ENCODE measurements around the gene PRSS16.

PRSS16 gene

DNA sequence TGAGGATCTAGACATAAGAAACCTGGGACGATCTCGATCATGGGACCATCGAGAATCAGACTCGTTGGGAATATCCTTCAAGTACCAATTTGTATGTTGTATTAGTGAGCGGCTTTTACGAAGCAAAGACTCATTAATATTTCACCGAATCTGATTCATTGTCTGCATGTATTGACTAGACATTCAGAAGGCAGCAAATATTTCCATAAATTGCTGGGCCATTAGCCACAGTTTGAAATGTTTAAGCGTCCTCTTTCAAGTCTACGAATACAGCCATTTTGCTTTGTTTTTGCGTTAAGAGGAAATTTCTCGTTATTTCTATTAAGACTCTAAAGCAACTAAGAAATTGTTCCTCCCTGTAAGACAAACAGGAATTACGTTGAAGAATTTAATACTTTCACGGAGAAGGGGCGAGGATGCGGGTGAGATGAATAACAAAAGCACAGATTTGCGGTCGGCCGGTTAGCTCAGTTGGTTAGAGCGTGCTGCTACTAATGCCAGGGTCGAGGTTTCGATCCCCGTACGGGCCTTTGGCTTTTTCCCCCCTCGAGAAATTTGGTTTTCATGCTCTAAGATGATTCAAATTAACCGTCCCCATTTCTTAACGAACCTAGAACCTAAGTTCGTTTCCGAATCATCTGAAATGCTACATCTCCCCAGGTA, 46.1 kb downstream of the PRSS16 start:
- H3K4me3 ChIP-seq (ENCODE audit: low read depth, low read length): no peak overlapping the region
- TF ChIP-seq, protein P1, sequence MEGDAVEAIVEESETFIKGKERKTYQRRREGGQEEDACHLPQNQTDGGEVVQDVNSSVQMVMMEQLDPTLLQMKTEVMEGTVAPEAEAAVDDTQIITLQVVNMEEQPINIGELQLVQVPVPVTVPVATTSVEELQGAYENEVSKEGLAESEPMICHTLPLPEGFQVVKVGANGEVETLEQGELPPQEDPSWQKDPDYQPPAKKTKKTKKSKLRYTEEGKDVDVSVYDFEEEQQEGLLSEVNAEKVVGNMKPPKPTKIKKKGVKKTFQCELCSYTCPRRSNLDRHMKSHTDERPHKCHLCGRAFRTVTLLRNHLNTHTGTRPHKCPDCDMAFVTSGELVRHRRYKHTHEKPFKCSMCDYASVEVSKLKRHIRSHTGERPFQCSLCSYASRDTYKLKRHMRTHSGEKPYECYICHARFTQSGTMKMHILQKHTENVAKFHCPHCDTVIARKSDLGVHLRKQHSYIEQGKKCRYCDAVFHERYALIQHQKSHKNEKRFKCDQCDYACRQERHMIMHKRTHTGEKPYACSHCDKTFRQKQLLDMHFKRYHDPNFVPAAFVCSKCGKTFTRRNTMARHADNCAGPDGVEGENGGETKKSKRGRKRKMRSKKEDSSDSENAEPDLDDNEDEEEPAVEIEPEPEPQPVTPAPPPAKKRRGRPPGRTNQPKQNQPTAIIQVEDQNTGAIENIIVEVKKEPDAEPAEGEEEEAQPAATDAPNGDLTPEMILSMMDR (IDR thresholded peaks at IDR 0.05; ENCODE audit: low read depth, low read length, missing control alignments): no peak
- no peak for DNase-seq (ENCODE audit: low read depth)

DNA sequence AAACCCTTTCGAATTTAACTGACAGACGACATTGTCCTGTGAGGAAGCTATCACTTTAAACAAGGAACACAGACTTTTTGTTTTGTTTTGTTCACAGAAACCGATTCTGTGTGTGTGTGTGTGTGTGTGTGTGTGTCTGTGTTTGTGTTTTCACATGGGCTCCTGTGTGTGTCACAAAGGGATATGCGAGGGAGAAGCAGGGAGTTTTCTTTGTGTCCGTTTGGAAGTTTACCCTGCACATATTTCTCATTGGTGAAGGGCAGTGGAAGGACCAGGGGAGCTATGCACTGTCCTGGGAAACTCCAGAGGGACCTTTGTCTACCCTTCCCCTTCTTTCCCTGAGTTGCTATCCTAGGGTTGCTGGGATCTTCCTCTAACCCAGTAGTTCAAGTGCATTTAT, 46.9 kb downstream of the PRSS16 start:
- no peak overlapping the region for H3K4me3 ChIP-seq (ENCODE audit: low read depth, low read length)
- no peak for DNase-seq (ENCODE audit: low read depth)
- TF ChIP-seq, protein P1 (IDR thresholded peaks at IDR 0.05; ENCODE audit: low read depth, low read length, missing control alignments): no peak

- no peak for DNase-seq (ENCODE audit: low read depth)
- H3K4me3 ChIP-seq (ENCODE audit: low read depth, low read length): no peak overlapping the region; the same call in 1 of the 2 replicates
Observed at GRCh38 chr6:27295301-27296079, 48.0 kb downstream of the PRSS16 start.

DNA sequence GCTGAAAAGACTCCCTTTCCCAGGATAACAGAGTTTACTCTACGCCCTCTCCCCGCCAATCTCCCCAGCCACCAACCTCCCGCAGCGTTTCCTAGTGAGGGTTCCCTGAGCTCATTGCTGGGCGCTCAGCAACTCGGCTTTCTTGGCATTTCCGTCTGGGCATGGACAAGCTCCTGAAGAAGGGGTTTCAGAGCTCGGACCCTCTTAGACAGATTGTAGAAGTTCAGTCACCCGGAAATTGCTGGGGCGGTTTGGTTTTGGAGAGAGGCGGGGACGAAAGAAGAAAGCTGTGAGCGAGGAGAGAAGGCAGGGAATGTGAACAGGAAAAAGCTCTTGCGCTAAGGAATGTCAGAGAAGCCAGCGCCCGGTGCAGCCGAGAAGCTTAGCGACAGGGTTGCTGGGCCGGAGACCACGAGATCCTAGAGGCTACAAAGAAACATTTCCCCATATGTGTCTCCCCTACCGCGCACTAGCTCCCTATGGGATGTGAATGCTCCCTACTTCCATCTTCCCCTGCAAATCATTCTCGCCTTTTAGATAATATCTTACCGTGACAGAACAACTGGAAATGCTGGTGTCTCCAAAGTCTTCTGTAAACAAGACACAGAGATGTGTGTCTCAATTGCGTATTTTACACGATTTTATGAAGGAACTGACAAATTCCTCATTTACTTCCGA, 48.7 kb downstream of the PRSS16 start:
- DNase-seq (ENCODE audit: low read depth): no peak
- H3K4me3 ChIP-seq (ENCODE audit: low read depth, low read length): no peak overlapping the region; the same call in 1 of the 2 replicates
- TF ChIP-seq, protein P1 (IDR thresholded peaks at IDR 0.05; ENCODE audit: low read depth, low read length, missing control alignments): no peak

More at GRCh38 chr6:27295301-27296079, 48.0 kb downstream of the PRSS16 start:
- TF ChIP-seq, protein P1 (IDR thresholded peaks at IDR 0.05; ENCODE audit: low read depth, low read length, missing control alignments): no peak

DNA sequence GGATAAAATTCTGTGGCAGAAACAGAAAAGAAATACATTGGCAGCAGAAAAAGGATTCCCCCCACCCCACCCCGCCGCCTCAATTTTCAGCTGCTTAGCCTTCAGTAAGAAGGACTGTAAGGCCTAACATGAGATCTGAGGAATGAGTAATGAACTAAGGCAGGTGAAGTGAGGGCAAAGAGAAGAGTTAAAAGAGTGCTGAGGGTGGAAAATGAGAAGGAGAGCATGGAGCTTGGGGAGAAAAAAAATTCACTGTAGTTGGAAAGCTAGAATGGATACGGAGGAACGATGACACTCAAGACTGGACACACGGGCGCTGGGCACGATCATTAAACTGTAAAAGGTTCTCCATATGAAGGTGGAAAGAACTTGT, 50.0 kb downstream of the PRSS16 start:
- TF ChIP-seq, protein P1 (IDR thresholded peaks at IDR 0.05; ENCODE audit: low read depth, low read length, missing control alignments): no peak
- DNase-seq (ENCODE audit: low read depth): no peak
- H3K4me3 ChIP-seq (ENCODE audit: low read depth, low read length): no peak overlapping the region

DNA sequence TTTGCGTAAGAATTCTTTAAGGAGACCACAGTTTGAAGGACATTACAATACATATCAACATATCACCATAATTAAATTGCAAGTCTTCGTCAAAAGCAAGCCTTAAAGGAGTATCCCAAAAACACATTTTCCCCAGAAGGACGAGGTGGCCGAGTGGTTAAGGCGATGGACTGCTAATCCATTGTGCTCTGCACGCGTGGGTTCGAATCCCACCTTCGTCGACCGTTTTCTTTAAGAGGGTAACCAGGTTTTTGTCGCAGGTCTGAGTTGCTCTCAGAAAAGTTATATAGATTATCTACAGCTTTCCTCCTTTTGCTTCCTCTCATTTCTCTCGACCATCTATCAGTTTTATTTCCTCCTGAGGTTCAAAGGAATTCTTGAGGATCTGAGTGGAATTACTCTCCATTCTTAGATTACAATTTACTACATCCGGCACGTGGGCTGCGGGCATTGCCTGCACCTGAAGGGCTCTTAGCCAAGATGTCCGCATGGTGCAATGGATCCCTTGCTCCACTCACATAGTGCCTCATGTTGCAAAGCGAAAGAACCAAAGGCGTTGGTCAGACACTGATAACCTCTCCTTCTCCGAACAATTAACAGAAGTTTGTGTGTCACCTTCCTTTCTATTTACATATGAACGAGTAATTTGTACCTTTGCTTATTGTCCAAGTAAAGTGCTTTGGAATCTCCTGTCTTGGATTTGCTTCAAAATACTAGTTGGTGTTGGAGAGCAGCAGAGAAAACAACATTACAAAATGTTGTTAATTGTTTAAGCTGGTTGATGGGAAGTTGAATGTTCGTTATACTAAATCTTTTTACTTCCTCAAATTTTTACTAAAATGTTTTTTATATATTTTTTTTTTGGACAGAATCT, 50.6 kb downstream of the PRSS16 start:
- H3K4me3 ChIP-seq (ENCODE audit: low read depth, low read length): no peak overlapping the region
- TF ChIP-seq, protein P1 (IDR thresholded peaks at IDR 0.05; ENCODE audit: low read depth, low read length, missing control alignments): no peak
- DNase-seq (ENCODE audit: low read depth): no peak

Data from GM12864 (cell line).